ENCODE data around the gene MFAP4.

GRCh38 chr17:19386974-19387920 lies at the start of gene MFAP4:
- no peak for TF ChIP-seq CTCF (IDR thresholded peaks at IDR 0.05)
- no peak for TF ChIP-seq POLR2A (IDR thresholded peaks at IDR 0.05; ENCODE audit: low read depth)

Measured in esophagus muscularis mucosa (tissue), 3 donors.